ENCODE data around the gene SAPCD1.
A peak's percentile ranks its signal among the peaks of the same experiment; 100 is the strongest.

Gene SAPCD1

GRCh38 chr6:31762356-31762755 lies at the start of gene SAPCD1:
Gene SAPCD1 (plus strand): TSS chr6:31762656. CDS start chr6:31763055, 399 bp downstream.
- no peak for DNase-seq

GRCh38 chr6:31713465-31713864 lies 49.0 kb upstream of the SAPCD1 start:
- DNase-seq: no peak

DNA sequence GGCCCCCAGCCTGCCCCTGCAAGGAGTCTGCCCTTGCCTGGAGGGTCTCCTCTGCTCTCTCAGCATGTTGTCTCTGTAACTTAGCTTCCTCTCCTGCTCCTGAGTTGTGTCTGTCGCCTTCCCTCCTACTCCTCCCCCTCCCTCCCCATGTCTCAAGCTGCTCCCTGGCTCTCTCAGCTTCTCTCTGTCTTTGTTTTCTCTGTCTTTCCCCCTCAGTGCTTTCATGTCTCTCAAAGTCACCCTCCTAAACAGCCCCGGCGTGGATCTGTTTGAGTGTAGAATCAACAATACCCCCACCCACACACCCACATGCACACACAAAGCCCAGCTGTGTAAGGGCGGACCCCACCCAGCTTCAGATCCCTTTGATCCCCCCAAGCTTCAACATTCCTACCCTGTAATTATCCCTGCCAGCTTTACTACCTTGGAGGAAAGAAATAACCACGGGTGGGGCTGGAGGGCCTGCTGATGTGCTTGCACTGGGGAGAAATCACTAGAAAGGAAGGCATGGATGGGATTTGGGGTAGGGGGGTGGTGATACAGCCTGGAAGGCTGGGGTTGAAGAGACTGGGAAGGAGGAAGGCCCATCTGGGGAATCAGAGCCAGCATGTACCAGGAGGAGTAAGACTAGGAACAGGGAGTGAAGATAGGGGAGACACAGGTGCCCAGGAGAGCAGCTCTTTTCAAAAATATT lies 48.3 kb upstream of the SAPCD1 start:
- DNase-seq: peak; percentile 65

GRCh38 chr6:31715022-31715958 lies 47.2 kb upstream of the SAPCD1 start, which contains the start of gene LY6G6D:
Gene LY6G6D (plus strand): TSS chr6:31715348. CDS start chr6:31715356, 8 bp downstream.
- no peak for DNase-seq

DNA sequence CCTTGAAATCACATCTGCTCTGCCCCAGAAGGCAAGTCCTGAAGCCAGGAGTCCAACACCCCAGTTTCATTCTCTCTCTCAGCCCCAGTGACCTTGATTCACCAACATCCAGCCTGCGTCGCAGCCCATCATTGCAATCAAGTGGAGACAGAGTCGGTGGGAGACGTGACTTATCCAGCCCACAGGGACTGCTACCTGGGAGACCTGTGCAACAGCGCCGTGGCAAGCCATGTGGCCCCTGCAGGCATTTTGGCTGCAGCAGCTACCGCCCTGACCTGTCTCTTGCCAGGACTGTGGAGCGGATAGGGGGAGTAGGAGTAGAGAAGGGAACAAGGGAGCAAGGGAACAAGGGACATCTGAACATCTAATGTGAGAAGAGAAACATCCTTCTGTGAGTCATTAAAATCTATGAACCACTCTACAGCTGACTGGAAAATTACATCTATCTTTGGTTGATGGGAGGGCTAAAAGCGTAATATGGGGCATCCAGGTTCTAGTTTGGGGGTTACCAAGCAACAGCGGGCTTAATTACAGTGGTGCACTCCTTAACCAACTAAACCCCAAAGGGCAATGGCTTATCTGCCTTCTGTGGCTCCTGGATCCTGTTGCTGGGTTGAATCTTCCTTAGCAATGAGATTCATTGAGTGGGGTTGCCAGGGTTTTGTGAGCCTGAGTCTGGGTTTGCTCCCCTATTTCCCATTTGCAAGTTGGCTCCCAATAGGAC lies 44.8 kb upstream of the SAPCD1 start:
- no peak for DNase-seq

DNA sequence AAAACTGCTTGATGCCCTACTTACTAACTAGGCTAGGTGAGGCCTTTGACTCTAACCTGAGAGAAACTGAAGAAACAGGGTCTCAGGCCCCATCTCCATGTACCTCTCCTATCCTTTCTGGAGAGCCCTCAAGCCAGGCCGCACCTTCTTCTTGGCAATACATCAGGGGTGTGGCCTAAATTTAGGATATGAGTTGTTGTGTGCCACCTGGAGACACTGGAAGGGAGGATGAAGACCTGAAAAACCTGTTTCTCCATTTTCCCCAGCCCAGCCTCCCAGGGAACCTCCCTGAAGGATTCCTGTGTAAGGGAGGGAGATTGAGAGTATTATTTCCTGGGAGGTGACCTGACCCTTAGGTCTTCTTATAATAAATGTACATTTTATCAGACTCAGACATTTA lies 44.2 kb upstream of the SAPCD1 start:
- peak; percentile 21 for DNase-seq

GRCh38 chr6:31719001-31719400 lies 43.5 kb upstream of the SAPCD1 start:
- no peak for DNase-seq

DNA sequence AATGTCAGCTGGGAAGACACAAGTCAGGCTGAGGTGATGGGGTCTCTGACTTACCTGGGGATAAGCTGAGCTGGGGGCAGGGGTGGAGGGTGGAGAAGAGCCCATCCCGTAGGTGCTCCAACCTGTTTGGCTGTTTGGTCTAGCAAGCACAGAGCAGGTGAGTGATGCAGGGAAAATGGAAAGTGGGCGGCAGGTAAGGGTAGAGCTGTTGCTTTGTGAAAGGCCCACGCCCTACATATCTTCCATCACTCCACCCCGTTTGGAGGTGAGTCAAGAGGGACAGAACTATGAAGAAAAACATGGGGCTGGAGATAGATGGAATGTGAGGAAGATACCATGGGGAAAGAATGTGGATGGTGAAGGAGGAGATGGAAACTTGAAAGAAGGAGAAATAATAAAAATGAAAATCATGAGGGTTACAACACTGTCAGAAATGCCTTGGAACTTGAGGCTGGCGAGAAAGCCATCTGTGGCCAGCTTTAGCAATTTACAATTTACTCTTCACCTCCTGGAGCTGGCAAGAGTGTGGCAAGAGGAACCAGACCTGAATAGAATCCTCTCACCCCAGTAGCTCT lies 42.2 kb upstream of the SAPCD1 start:
- DNase-seq: no peak

DNA sequence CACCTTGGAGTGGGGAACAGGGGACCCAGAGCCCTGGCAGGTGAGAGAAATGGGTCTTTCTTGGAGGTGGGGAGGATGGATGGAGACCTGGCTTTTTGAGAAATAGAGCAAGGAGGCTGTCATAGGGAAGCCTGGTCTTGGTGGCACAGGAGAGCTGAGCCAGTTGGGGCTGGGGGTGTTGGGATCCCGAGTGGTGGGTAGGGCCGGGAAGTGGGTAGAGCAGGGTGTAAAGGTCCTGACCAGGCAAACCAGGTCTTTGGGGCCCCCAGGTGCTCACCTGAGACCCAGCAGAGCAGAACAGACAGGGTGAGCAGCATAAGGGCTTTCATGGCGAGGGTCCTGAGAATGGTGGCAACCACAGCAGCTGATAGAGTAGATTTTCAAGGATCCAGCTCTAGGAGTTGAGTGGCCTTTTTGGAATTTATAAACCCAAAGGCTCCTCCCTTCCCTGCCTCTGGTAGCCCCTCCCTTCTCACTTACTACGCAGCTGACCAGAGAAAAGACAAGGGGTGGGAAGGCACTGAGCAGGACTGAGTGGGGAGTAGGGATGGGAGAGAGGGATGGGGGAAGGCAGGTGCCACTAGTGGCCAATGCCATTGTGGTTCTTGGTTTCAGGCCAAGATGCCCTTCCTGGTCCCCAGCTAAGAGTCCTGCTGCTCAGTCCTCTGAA lies 41.0 kb upstream of the SAPCD1 start, which contains the start of gene LY6G6C:
Gene LY6G6C, minus strand, starts transcription at position 396 of the 670 bp plus-strand sequence. Its CDS starts 67 bp downstream, at position 329.
- no peak for DNase-seq

GRCh38 chr6:31722173-31722572 lies 40.3 kb upstream of the SAPCD1 start:
- no peak for DNase-seq

GRCh38 chr6:31723245-31723979 lies 39.0 kb upstream of the SAPCD1 start, which contains the start of gene MPIG6B:
Gene MPIG6B (plus strand): TSS chr6:31723373. CDS start chr6:31723384, 11 bp downstream.
- DNase-seq: no peak

- no peak for DNase-seq
Measured at GRCh38 chr6:31723980-31724691, 38.3 kb upstream of the SAPCD1 start.

GRCh38 chr6:31725502-31726350 lies 36.7 kb upstream of the SAPCD1 start:
- no peak for DNase-seq

- no peak for DNase-seq
Measured at GRCh38 chr6:31727034-31727716, 35.3 kb upstream of the SAPCD1 start.

- DNase-seq: no peak
Measured at GRCh38 chr6:31727717-31728671, 34.5 kb upstream of the SAPCD1 start.

- no peak for DNase-seq
Measured at GRCh38 chr6:31728767-31729514, 33.5 kb upstream of the SAPCD1 start, which contains the start of gene DDAH2. Gene DDAH2 (minus strand): TSS chr6:31729299. CDS start chr6:31729161, 138 bp downstream.

GRCh38 chr6:31729515-31729978 lies 32.9 kb upstream of the SAPCD1 start:
- DNase-seq: no peak
